Stimulated activated CD8-positive, alpha-beta memory T cell treated with anti-CD3 and anti-CD28 coated beads, Interleukin-7, amount 100 ng/mL, for 24 hours (primary cell): Measurements from ENCODE around the gene CAMK2B.

Source experiments
- DNase-seq: peaks from one replicate; pipeline ENCODE4 v3.0.0-alpha.2; 2020; ENCODE audit warnings: low read depth

CAMK2B gene

DNA sequence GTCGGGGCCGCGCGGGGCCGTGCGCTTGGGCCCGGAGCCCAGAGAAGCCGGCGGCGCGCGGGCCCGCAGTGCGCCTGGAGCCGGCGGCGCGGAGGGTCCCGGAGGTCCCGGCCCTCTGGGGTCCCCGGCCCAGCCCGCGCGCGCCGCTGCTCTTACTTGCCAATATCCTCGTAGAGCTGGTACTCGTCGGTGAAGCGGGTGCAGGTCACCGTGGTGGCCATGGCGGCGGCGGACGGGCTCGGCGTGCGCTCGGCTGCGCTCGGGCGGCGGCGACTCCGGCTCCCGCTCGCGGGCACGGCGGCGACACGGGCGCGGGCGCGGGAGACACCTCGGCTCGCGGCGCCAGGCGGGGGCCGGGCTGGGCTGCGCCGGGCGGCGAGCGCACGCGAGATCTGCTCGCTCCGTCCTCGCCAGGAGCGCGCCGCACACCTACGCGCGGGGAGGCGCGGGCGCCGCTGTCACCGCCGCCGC lies at the start of gene CAMK2B:
CAMK2B (minus strand) TSS at position 394 of the 471 bp plus-strand sequence; CDS start at position 221, 173 bp downstream.
- DNase-seq, result no peak

DNA sequence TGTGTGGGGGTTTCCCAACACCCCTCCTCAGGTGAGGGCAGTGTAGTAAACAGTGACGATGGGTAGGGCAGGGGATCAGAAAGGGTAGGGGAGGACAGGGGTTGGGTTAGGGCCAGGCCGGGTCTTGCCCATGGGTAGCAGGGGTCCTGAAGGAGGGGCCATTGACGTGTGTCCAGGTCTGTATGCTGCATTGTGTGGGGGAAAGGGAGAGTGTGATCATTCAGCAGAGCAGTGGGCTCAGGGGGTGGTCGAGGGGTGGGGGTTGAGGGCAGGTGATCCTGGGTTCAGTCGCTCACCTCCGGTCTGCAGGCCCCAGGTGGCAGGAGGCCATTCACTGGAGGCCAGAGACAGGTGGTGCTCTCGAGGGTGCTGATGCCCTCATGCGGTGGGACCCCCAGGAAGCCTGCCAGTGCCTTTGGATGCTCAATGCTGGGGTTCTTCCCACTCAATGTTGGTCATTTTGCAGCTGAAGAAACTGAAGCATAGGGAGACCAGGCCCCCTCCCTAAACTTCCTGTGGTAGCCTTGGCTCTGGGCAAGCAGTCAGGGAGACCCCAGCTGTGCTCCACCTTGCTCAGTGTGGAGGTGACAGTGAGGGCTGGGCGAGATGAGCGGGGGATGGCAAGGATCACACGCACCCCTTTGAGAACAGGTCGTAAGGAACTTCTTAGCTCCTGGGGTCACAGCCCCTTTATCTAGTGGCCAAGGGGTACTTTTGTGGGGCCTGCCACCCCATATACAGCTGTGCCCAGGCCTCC lies 48.8 kb upstream of the CAMK2B start:
- DNase-seq, result no peak

DNA sequence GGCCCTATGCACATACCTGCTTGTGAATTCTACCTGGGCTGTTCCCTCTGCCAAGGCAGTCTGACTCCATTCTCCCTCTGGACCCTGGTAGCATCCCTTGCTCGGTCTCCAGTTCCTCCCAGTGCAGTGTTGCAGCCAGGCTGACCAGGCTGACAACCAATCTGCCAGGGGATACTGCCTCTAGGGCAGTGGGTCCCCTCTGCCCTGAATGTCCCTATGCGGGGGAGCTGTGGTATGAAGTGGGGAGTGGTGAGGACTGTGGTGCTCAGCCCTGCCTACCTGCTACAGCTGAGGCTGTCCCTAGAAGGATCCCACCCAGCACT lies 48.0 kb upstream of the CAMK2B start:
- DNase-seq, result no peak

DNA sequence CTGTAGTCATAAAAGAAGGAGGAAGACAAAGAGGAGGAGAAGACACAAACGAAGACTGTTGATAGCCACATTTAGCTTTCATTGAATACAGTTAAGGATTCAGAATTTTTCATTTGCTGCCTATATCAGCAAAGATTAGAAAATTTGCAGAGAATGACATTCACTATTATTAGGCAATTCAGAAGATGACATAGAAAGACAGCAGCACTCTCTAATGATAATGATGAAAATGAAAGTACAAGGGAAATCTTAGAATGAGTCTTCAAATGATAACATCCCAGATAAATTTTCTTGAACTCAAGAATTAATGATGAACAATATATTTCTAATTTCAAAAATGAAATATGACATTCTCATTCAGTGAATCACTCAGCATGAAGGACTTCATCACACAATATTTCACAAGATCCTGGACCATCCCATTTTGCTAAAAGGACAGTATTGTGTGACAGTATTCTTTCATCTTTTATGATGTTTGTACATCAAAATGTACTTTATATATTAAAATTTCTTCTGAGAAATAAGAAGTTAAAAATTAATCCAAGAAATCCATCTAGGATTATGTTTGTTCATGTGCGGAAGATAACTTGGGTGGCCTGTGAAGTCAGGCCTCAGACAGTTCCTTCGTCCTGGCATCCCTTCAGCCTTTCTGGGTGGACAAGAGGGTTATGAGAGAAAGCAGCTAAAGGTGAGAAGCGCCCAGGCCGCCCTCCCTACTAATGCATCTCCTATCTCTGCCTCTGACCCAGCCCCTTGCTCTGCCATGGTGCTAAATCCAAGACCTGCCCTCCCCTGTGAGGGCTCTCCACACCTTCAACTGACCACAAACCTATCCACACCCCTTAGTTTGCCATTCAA lies 47.4 kb upstream of the CAMK2B start:
- DNase-seq, result no peak

DNA sequence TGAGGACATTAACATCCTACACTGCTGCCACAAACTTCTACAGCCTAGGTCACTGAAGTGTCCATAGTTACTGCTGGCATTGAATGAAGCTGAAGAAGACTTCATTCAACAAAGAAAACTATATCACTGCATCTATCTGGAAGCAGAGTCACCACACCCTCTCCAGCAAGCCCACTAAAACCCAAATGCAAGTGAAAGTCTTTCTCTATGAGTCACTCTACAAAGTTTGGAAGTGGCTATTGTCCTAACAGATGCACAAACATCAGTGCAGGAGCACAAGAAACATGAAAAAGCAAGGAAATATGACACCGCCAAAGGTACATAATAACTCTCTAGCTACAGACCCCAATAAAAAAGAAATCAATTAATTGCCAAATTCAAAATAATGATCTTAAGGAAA lies 43.5 kb upstream of the CAMK2B start:
- DNase-seq, result no peak

DNA sequence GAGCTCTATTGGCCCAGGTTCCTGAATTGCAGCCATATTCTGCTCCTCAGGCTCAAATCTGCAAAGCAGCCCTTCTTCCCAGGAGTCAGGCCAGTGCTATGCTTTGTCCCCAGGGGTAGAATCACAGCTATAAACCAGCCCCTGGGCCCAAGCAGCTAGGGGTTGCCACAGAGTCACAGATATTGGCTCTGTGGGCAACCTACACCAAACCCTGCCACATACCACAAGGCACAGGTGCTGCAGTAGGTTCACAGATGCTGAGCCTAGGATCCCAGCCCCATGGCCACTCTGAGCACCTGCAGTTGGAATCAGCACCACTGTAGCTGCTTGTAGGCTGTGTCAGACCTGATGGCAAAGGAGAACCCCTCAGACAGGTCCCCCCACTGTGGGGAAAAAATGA lies 43.1 kb upstream of the CAMK2B start:
- DNase-seq, result no peak

DNA sequence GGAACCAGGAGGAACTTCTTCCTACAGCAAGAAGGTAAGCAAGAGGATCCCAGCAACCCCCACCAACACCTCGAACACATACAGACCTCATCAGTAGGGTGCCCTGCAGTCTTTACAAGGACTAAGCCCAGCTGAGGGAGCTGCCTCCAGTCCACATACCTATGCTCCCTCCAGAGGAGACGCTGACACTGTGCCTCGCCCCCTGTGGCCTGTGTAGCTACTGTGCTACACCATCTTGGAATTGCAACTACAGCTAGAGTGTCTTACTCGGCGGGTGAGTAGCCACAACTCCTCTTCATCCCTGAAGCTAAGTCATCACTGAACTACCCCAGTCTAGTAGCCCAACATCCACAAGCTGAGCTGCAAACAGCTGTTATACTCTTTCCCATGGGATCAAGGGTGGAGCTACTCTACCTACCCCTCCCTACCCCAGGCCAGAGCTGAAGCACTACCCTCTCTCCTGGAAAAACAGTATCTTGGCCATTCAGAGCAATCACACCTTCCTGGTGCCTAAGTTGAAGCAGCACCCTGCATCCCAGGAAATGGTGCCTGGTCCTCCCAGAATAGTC lies 42.2 kb upstream of the CAMK2B start:
- DNase-seq, result no peak

DNA sequence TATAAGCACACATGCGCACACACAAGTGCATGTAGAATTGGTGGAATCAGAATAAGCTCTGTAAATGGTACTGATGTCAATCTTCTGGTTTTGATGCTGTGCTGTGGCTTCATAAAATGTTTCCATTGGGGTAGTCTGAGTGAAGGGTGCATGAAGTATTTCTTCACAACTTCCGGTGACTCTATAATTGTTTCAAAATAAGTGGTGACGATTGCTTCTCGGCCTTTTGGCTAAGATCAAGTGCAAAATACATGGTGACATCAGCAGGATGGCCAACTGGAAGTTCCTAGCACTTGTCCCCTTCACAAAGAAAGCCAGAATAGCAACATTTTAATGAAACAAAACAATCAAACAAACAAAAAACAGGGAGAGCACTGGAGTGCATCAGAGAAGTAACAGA lies 41.6 kb upstream of the CAMK2B start:
- DNase-seq, result no peak

DNA sequence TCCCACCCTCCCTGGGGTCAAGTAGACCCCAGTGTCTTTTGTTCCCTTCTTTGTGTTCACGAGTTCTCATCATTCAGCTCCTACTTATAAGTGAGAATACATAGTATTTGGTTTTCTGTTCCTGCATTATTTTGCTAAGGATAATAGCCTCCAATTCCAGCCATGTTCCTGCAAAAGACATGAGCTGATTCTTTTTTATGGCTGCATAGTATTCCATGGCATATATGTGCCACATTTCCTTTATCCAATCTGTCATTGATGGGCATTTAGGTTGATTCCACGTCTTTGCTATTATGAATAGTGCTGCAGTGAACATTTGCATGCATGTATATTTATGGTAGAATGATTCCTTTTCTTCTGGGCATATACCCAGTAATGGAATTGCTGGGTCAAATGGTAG lies 28.3 kb upstream of the CAMK2B start:
- DNase-seq, result no peak

DNA sequence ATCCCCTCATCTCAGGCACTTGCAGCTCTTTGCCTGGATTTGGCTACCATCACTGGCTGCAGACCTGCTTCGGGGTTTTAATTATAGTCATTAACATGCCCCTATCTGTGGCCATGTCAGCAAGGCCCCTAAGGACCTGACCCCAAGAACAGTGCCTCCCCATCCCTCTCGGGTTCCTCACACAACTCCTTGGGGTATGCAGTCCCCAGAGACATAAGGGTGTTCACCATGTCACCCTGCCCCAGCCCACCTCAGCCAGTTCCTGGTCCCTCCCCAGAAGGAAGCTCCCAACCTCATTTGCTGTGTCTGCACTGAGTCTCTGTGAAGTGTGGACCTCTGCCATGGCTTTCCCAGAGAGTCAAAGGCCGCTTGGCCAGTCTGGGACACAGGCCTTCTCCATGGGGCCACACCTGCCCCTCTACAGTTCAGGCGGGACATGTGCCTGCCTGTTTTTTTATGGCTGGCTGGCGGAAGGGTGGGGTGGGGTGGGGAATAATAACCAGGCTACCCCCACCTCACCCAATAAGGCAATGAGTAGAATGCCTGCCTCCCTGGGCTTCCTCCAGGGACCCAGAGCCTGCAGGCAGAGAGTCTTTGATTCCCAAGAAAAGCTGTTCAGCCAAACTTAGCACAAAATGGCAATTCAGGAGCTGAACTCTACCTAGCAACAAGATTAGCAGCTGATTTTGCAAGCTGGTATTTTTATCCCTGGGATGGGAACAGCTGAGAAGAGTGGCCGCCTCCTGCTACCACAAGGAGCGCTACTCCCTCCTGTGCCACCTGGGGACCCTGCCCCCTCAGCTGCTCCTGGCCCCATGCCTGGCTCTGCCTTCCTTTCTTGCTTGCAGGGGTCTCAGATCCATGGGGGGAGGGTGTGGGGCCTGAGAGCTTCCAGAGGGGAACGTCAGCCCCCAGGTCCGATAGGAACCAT lies 23.7 kb upstream of the CAMK2B start:
- DNase-seq, result no peak

DNA sequence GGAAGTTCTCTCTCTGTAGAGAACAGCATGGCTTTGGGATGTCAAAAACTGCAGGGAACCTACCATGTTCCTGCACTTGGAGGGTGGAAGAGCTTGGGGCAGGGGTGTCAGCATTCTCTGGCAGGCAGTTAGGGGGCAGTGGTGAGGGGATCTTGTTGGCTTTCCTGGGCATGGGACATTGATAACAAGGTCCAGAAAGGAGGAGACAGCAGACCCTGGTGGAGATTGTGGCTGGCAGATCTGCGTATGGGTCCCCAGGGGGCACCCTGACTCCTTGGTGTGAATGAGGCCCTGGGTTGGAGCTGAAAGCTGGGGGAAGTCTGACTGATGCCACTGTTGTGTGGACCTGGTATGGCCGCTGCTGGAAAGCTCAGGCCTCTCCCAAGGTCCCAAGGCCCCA lies 22.9 kb upstream of the CAMK2B start:
- DNase-seq, result no peak

DNA sequence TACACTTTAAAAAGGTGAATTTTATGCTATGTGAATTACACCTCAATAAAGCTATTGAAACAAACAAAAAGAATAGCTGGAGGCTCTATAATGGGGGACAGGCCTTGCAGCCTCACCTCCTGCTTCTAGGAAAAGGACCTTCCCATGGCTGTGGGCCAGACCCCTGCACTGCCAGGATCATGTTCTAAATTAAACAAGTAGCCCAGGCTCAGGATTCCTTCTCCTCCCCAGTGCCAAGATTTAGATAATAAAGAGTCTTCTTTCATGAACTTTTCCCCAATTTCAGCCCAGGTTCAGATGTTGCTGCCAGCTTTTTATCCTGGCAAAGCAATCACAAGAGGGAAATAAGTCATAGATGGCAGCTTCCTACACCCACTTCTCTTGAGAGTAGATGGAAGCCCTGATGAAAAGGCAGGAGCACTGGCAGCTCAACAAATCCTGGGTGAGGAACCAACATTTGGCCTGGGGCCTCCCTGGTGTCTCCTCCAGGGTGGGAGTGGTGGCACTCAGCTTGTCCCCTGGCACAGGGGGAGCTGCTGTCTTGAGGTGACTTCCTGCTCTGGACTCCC lies 22.2 kb upstream of the CAMK2B start:
- DNase-seq, result no peak

DNA sequence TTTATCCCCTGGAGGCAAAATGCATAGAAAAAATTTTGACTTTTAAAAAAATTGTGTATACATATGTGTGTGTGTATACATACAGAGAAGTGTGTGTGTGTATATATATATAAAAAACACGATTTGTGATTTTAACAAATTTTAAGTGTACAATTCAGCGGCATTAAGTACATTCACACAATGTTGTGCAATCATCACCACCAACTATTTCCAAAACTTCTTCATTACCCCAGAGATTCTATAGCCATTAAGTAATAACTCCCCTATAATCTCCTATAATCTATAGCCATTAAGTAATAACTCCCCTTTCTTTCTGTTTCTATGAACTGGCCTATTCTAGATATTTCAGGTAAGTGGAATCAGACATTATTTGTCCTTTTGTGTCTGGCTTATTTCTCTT lies 20.7 kb upstream of the CAMK2B start:
- no peak for DNase-seq

DNA sequence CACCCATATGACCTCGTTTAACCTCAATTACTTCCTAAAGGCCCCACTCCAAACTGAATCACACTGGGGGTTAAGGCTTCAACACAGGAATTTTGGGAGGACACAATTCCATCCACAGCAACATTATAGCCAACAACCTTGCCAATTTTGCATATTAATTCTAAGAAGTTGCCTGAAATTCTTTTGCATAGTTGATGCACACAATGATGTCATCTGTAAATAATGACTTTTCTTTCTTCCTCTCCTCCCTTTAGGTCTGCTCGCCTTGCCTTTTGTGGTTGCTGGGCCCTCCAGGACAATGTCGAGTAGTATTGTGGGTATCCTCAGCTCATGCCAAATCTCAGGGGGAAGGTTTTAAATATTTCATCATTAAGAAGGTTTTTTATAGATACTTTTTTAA lies 16.0 kb upstream of the CAMK2B start:
- no peak for DNase-seq

DNA sequence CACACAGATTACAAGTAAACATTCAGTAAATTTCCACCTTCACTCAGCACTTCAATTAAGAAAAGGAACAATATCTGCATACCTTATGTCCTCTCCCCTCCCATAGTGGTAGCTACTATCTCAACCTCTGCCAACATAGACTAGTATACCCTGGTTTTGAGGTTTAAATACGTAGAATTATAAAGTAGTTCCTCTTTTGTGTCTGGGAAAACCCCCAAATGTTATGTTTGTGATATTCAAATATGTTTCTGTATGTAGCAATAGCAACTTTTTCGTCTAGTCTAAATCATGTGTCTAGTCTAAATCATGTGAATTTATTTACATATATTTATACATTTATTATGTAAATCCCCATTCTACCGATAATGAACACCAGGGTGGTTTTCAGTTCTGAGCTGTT lies 13.2 kb upstream of the CAMK2B start:
- DNase-seq, result no peak

DNA sequence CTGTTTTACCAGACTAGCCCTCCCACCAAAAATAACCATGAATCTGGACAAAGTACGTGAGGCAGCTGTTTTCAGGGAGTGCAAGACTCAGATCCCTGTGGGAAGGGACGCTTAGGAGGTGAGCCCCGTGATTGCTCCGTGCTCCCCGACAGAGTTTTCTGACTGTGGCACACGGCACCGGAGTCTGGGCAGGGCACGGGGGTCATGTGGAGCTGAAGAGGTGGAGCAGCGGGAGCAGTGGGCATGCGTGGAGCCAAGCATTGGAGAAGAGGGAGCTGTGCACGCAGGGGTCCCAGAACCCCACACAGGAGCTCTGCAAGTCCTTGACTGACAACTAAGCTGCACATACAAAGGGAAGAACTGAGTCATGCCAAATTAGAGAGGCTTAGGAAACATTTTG lies 11.1 kb upstream of the CAMK2B start:
- DNase-seq, result no peak

DNA sequence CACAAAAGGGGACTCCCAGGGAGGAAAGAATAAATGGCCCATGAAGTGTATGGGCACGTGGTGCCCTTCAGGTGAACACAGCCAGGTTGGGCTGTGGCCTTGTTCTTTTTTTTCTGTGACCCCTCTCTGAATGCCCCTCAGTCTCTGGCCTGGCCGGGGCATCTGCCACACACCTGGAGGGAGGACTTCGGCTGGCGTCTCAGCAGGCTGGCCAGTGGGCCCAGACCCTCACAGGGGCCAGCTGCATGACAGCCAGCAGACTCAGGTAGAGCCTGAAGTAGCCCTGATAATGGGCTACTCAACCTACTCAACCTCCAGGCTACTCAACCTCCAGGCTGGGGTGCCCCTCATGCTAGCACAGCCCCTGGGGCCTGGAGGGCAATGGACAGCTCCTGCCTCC lies 9.8 kb upstream of the CAMK2B start:
- DNase-seq, result no peak

DNA sequence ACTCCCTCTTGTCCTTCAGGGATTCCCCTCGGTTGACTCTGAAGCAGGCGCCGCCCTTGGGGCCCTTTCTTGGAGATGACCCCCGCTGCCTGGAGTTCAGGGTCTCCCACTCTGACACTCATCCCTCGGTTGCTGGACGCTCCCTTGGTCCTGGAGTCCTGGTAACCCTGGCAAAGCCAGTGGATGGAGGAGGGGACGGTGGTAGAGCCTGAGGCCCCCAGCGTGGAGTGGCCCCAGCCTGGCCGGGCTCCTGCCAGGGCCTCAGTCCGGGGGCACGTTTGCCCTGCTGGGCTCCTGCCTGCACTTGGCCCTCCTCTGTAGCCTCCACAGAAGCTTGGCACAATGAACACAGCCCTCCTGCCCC lies 9.3 kb upstream of the CAMK2B start:
- DNase-seq, result no peak

DNA sequence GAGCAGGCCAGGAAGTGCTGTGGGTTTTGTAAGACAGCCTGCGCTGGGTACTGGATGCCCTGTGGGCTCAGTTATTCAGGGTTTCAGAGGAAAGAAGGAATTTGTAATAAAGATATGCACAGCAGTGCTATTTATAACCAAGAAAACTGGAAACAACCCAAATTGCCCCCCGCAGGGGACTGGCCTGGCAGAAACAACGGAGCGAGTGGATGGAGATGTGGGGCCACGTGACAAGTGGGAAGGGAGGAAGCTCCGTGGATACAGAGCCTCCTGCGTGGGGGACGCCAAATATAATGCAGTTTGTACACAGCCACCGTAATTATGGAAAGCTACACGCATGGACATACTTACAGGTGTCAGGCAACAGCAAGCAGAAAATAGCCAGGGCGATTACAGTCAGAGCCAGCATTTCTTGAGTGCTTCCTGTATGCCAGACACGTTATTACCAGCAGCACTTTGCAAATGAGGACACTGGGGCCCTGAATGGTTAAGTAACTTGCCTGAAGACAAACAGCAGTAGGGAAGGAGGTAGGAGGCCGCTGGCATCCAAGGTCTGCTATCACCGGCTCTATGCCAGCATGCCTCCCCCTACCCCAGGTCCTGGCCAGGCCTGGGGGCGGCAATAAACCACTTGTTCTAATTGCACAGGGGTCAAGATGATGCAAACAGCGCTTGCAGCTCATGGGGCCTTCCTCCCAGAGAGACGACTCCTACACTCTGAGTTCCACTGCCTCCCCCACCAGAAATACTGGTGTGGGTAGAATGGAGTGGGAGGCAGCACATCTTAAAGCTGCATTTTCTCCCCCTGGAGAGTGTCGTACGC lies 8.7 kb upstream of the CAMK2B start:
- DNase-seq, result no peak

DNA sequence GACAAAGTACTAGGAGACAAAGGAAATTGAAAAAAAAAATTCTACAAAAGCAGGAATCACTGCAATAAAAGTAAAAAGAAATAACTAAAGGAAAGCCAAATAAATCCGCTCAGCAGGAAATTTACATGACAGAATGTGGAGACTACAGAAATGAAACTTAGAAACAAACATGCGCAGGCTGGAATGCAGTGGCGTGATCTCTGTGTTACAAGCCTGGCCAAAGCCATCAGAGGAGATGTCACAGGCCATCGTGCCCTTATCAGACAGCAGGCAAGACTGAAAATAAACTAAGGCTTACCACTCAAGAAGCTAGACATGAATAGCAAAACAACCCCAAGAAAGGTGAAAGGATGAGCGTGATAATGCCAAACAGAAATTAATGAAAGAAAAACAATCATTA lies 6.3 kb upstream of the CAMK2B start:
- no peak for DNase-seq

DNA sequence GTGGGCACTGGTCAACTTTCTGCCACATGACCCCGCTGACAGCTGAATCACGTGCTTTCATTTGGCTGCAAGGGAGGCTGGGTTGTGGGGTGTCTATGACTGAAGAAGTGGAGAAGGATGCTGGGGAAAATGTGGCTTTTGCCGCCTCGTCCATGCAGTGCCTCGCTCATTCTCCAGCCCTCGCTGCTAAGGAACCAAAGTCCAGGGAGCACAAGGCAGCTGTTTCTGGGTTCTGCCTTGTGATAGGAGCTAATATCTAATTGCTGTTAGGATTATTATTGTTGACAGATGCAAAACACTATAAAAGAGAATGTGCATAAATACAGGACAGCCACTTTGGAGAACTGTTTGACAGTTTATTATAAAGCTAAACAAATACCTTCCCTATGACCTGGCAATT lies 4.9 kb upstream of the CAMK2B start:
- DNase-seq, result no peak
